C1 segment of cervical spinal cord (tissue), 14 donors: ENCODE data around the gene TTBK2.
"Not testable (repeated sequence)": the region's sequence is repeated elsewhere in the genome, so short reads cannot be mapped to it uniquely, and the experiment has no call there.

ENCODE experiments used
- DNase-seq, 14 donors: peaks; one replicate each; lab custom pipeline; 2025; lab: John Stamatoyannopoulos, UW

The TTBK2 gene

DNA sequence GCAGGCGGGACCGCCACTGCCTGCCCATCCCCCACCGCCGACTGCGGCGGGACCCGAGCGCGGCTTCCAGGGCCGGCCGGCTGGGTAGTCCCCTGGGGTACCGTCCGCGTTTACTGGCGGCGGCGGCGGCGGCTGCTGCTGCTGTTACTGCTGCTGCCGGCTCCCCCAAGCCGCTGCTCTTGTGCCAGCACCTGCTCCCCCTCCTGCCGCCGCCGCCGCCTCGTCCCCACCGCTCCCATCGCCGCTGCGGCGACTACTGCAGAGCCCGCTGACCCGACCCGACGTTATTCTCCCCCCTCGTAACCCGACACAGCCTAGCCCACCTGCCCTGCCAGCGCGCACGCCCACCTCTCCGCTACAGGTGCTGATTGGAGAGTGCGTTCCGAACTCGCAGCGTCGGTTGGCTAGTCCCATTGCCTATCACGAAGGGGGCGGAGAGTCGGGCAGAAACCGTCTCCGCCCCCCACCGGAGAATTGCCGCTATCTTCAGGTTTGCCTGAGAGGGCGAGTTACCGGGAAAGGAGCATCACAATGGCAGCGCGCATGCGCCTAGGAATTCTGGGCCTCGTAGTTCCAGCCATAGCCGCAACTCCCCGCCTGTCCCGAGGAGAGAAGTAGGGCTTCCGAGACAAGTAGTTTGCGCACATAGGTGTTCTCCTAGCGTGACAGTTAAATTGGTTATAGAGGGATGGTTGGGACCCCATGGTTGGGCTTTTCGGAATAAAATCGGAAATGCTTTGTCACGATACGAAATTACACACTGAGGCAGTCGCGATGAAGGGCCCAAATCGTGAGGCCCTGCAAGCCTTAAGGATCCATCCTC, at the start of gene TTBK2:
TSS of gene TTBK2 (minus strand) at position 260 of the 823 bp plus-strand sequence. CDS start 42,161 bp downstream, outside the sequence.
- peak; percentile 84 to 99 (median 97) for DNase-seq

DNA sequence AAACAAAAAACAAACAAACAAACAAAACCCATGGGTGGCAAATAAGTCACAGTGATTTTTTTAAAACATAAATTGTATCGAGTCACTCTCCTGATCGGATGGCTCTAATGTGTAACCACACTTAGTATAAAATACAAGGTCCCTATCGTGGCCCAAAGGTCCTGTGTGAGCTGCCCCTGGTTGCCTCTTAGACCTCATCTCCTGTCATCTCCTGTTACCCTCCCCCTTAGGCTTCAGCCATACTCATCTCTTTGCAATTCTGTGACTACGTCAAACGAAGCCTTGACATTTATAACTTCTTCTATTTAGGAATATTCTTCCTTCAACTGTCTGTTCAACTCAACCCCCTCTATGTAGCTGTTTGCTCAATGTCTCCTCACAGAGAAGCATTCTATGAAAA, 43.9 kb upstream of the TTBK2 start:
- no peak for DNase-seq

DNA sequence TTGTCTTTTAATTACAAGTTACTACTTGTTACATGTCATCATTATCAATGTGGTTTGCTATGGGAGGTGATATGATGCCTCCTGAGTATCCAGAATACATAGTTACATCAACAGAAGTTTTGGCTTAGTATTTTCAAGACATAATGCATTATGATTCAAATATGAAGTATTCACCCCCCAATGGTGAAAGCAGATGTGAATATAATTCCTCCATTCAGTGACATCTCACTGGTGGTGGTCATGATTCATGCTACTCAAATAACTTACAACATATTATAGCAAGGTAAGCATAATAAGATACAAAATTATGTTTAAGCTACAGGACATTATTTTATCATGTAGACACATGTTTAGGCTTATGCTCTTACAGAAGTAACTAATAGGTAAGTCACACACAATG, 34.9 kb upstream of the TTBK2 start:
- no peak for DNase-seq

DNA sequence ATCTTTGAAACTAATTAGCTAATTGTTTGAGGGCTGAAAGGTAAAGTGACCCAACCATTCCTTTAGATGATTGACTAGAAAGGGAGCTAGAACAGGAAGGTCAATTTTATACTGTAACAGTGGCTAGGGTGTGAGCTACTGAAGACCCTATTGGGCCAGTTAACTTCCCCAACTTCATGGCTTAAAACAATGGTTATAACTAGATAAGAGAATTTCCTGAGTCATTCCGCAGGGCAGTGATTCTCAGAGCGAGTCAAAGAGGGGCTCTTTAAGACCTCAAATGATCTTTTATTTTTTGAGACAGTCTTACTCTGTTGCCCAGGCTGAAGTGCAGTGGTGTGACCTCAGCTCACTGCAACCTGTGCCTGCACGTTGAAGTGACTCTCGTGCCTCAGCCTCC, 33.7 kb upstream of the TTBK2 start:
- no peak for DNase-seq

DNA sequence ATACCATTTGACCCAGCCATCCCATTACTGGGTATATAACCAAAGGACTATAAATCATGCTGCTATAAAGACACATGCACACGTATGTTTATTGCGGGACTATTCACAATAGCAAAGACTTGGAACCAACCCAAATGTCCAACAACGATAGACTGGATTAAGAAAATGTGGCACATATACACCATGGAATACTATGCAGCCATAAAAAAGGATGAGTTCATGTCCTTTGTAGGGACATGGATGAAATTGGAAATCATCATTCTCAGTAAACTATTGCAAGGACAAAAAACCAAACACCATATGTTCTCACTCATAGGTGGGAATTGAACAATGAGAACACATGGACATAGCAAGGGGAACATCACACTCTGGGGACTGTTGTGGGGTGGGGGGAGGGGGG, 28.3 kb upstream of the TTBK2 start:
- not testable (repeated sequence) for DNase-seq

DNA sequence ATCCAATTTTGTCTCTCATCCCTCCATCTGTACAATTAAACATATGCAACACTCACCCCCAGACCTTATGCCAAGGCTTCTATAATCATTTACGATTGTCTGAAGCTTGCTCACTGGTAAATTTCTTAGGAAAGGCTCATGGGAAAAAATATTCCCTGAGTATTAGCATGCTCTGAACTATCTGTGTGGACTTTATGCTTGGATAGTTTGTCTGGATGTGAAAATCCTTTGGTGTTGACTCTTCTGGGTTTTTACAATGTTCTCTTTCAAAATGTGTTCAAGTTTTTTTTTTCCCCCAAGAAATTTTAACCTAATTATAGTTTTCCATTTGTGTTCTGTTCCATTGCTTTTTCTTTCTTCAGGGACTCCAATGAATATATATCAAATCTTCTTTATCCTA, 19.9 kb upstream of the TTBK2 start:
- no peak for DNase-seq

DNA sequence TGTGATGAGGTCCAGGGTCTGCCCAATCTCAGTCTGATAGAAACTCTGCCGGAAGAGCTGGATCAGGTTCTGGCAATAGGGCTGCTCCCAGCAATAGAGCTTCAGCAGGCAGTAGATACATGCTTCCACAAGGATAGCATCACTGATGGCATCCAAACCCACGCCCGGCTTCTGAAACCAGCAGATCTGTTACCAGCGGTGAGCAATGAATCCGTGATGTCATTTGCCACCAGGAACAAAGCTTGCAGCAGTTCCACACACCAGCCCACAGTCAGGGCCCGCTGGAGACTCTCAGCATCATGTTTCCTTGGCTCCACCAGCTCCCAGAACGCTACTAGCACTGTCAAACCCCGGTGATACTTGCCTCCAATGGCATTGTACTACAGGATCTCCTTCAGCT, 19.3 kb upstream of the TTBK2 start:
- DNase-seq = no peak

DNA sequence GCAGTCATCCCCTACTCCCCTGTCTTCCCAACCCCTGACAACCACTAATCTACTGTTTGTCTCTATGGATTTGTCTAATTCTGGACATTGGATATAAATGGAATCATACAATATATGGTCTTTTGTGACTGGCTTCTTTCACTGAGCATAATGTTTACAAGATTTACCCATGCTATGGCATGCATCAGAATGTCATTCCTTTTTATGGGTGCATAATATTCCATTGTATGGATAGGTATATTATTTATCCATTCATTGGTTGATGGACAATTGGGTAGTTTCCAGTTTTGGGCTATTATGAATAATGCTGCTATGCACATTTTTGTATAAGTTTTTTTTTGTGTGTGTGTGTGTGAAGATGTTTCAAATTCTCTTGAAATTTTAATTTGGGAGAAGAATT, 16.6 kb upstream of the TTBK2 start:
- DNase-seq = no peak

DNA sequence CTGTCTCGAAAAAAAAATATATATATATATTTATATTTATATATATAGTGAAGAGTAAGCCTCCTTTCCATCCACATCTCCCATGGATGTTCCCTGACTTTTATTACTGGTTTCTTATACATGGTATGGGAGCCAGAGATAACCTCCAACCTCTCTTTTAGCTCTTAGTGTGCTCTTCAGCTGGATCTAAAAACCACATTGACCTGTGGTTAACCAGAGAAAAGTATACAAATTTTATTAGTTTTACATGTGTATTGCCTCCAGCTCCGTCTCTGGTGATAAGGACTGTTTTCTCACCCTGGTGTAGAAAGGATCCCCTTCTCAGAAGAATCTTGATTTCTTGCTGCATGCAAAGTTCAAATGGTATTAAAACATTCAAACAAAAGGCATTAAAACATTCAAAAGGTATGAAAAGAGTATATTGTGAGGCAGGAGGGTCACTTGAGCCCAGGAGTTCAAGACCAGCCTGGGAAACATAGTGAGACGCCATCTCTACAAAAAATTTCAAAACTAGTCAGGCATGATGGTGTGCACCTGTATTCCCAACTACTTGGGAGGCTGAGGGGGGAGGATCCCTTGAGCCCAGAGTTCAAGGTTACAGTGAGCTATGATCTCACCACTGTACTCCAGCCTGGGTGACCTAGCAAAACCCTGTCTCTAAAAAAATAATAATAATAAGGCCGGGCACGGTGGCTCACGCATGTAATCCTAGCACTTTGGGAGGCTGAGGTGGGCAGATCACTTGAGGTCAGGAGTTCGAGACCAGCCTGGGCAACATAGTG, 13.5 kb upstream of the TTBK2 start:
- DNase-seq = no peak

DNA sequence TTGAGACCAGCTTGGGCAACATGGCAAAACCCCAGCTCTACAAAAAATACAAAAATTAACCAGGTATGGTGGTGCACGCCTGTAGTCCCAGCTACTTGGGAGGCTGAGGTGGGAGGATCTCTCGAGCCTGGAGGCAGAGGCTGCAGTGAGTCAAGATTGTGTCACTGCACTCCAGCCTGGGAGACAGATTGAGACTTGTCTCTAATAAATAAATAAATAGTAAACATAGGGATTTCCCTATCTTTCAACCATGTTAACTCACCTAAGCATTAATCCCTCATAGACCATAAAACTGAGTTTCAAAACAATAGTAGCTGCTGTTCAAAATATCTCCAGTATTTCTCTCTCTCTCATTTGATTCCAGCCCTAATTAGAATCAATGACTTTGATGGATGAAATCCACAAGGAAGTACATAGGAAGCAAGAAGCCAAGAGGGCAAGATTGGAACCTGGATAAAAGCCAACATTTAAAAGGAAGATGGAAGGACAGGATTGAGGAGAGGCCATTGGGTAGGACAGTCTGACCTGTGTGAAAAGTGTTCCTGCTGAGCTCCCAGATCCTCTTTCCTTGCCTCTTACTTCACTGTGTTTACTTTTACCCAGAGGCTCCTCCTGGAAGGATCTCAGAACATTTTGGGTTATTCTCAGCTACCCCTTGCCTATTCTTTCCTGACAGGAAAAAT, 12.4 kb upstream of the TTBK2 start:
- no peak for DNase-seq

DNA sequence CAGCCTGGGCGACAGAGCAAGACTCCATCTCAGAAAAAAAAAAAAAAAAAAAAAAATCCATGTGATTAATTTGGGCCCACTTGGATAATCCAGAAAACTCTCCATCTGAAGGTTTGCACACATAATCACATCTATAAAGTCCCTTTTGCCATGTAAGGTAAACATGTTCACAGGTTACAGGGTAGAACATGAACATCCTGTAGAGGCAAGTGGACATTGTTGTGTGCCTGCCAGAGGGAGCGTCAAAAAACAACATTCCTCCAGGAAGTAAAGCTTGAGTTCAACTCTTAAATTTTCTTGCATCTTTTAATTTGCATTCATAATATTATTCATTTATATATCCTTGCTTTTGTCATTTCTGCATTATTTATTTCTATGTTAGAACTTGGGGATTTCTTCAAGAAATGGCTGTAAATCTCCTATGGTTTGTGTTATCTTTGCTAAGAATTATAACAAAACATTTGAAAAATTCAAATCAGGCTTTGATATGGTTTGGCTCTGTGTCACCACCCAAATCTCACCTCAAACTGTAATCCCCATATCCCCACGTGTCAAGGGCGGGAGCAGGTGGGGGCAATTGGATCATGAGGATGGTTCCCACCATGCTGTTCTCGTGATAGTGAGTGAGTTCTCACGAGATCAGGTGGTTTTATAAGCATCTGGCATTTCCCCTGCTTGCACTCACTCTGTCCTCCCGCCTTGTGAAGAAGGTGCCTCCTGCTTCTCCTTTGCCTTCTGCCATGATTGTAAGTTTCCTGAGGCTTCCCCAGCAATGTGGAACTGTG, 11.3 kb upstream of the TTBK2 start:
- DNase-seq = no peak

DNA sequence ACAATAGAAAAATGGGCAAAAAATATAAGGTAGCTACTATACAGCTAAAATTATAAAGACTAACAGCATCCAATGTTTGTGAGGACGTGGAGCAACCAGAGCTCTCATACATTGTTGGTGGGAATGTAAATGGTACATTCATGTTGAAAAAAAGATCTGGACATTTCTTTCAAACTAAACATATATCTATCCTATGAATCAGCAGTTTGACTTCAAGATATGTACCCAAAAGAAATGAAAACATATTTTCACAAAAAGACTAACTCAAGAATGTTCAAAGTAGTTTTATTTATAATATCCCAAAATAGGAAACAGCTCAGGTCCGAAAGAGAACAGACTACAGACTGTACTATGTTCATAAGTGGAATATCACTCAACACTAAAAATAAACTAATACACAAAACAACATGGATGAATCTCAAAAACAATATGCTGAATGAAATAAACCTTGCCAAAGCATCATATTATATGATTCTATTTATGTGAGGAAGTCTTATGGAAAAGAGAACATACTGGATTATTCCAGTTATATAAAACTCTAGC, 8.8 kb upstream of the TTBK2 start:
- no peak for DNase-seq

DNA sequence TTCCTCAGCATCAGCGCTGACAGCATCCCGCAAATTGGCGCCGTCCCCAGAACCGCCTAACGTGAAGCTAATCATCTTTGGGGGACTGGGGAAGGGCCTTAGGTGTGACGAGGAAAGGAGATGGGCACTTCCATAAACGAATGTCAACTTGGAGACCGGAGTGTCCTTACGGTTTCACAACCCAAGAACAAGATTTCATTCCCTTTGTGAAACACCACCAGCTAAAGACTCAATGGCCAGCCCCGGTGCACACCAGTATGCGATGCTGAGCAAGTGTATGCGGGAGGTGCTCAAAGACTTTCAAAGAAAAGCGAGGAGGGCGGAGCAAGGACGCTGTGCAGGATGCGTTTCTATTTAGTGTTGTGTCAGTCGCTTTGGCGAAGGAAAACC, 759 bp upstream of the TTBK2 start:
- peak in 7 of 14 donors; percentile 24 to 74 (median 49) for DNase-seq

DNA sequence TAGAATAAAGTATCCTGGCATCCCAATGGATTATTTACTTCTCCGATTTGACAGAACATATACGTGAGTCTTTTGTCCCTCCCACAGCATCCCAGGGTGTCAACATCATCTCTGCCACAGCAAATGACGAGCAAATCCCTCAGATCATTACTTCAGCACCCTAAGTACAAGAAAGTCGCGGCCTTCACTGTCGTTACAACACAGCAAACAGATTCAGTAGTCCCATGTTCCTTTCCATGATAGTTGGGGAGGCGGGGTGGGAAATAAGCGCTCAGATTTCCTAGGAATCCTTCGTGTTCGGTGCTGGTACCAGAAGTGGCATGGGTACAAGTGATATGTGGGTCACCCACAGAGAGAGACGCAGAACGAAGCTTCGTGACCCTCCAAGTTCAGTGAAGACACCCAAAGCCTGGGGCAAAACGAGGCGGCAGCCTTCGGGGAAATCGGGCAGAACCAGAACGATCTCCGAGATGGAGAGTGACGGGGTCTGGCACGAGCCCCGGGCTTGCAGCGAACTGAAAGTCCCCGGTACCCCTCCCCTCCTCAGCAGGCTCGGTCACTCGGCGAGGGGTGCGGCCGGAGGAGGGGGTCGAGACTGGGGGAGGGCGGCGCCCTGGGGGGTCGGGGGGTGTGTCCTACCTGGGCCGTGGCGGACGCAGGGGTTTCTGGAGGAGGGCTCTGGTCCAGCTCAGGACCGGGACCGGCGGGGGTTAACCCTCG, 619 bp downstream of the TTBK2 start:
- peak in 11 of 14 donors; percentile 38 to 75 (median 55) for DNase-seq

DNA sequence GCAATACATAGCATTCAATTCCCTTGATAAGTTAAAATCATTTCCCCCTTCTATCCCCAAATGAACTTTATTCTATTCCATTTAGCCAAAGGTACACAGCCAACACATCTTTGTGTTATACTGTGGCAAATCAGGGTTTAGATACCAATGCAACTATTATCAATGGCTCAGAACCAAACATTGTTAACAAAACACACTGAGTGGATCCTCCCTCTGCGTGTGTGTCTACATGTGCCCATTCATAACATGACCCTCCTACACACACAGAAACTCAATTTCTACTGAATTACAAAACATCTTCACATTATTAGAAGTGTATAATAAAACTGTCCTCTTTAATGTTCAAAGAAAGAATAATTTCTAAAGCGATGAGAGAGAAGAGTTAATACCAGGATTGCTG, 1.3 kb downstream of the TTBK2 start:
- no peak for DNase-seq

DNA sequence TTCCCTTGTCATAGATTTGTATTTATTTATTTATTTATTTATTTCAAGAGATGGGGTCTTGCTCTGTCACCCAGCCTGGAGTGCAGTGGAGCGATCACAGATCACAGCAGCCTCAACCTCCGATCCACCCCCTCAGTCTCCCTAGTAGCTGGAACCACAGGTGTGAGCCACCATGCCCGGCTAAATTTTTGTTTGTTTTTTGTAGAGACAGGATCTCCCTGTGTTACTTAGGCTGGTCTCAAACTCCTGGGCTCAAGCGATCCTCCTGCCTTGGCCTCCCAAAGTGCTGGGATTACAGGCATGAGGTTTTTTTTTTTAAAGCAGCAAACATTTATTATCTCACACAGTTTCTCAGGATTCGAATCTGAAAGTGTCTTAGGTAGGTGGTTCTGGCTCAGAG, 2.5 kb downstream of the TTBK2 start:
- DNase-seq = no peak

DNA sequence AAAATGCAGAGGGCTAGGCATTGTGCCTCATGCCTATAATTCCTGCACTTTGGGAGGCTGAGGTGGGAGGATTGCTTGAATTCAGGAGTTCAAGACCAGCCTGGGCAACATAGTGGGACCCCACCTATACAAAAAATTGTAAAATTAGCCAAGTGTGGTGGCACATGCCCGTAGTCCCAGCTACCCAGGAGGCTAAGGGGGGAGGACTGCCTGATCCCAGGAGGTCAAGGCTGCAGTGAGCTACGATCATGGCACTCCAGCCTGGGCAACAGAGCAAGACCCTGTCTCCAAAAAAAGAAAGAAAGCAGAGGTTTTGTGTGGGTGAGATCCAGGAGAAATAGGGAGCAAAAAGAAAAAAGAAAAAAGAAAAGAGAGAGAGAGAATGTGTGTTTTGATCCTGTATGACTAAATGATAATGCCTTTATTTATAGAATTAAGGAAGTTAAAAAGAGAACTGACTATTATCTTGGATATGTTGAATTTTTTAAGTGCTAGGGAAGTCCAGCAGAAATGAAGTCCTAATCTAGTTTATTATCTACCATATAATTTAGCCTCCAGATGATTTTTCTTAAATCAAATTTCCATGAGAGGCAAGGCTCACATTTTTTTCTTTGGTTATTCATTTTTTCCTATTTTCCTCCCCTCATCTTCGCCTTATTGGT, 4.8 kb downstream of the TTBK2 start:
- no peak for DNase-seq

DNA sequence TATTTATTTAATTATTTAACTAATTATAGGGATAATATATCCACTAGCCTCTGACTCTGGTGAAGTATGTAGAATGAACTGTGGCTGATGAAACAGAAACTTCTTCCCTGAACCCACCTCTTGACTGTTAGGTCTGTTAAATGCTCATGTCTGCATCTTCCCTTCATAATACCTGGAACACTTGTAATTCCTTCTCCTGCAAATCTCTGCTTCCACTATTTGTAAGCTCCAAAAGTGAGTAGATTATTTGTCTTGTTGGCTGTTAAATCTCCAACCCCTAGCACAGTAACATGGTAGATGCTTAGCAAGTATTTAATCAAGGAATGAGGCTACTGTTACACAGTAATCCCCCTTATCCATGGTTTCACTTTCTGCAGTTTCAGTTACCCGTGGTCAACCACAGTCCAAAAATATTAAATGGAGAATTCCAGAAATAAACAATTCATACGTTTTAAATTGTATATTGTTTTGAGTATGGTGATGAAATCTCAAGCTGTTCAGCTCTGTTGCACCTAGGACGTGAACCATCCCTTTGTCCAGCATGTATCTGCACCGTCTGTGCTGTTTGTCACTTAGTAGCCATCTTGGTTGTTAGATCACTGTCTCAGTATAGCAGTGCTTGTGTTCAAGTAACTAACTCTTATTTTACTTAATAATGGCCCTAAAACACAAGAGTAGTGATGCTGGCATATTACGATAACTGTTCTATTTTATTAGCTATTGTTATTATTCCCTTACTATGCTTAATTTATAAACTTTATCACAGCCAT, 5.7 kb downstream of the TTBK2 start:
- no peak for DNase-seq

DNA sequence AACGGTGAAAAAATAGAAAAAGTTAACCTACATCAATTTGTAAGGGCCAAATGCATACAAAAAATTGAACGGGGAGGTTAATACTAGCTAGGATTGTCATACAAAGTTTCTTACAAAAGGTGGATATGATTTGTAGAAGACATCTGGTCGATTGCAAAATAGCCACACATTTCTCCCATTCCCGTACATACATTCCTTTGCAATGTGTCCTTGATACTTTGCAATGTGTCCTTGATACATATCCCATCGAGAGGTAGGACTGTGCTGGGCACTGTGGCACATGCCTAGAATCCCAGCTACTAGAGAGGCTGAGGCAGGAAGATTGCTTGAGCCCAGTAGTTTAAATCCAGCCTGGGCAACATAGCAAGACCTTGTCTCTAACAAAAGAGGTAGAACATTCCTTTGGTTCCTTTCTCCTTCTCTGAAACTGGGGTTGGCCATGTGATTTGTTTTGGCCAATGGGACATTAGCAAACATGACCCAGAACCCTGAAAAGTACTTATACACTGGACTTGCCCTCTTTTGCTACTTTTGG, 9.5 kb downstream of the TTBK2 start:
- no peak for DNase-seq
